NOMO-1 treated with DMSO at 0.1 percent for 48 hours (cell line): Measurements from ENCODE around the gene C10orf67.
"Not testable (repeated sequence)": the region's sequence is repeated elsewhere in the genome, so short reads cannot be mapped to it uniquely, and the experiment has no call there.

Experiments used
- DNase-seq: peaks from one replicate; lab custom pipeline; 2025; ENCODE audit not compliant: unreplicated experiment; lab: John Stamatoyannopoulos, UW

The C10orf67 gene

GRCh38 chr10:23344241-23344841 lies at the start of gene C10orf67:
Gene C10orf67 (minus strand): TSS chr10:23344797. CDS start chr10:23344774, 23 bp downstream.
- no peak for DNase-seq

- DNase-seq, result peak; percentile 23
These were observed 47.2 kb upstream of the C10orf67 start for GRCh38 chr10:23391821-23392220.

GRCh38 chr10:23390809-23391208 lies 46.2 kb upstream of the C10orf67 start:
- DNase-seq, result no peak

- DNase-seq, result not testable (repeated sequence)
These were observed 45.8 kb upstream of the C10orf67 start for GRCh38 chr10:23390408-23390807.

- DNase-seq, result not testable (repeated sequence)
These were observed 42.9 kb upstream of the C10orf67 start for GRCh38 chr10:23387516-23387915.

GRCh38 chr10:23386052-23386451 lies 41.5 kb upstream of the C10orf67 start:
- DNase-seq, result no peak

- DNase-seq, result no peak
These were observed 39.8 kb upstream of the C10orf67 start for GRCh38 chr10:23384364-23384763.

- DNase-seq, result no peak
These were observed 39.0 kb upstream of the C10orf67 start for GRCh38 chr10:23383637-23384036.

GRCh38 chr10:23381298-23382040 lies 36.9 kb upstream of the C10orf67 start:
- DNase-seq, result no peak

GRCh38 chr10:23379686-23380085 lies 35.1 kb upstream of the C10orf67 start:
- DNase-seq, result peak; percentile 37

GRCh38 chr10:23376229-23376655 lies 31.6 kb upstream of the C10orf67 start:
- peak; percentile 8 for DNase-seq

- DNase-seq, result no peak
These were observed 30.8 kb upstream of the C10orf67 start for GRCh38 chr10:23375366-23375765.

GRCh38 chr10:23373156-23373555 lies 28.6 kb upstream of the C10orf67 start:
- no peak for DNase-seq

- DNase-seq, result no peak
These were observed 26.5 kb upstream of the C10orf67 start for GRCh38 chr10:23371073-23371472.

GRCh38 chr10:23370106-23370505 lies 25.5 kb upstream of the C10orf67 start:
- DNase-seq, result peak; percentile 30

GRCh38 chr10:23368816-23369640 lies 24.4 kb upstream of the C10orf67 start:
- peak; percentile 70 for DNase-seq

- peak; percentile 59 for DNase-seq
These were observed 23.4 kb upstream of the C10orf67 start for GRCh38 chr10:23367896-23368595.

GRCh38 chr10:23365417-23366030 lies 20.9 kb upstream of the C10orf67 start:
- not testable (repeated sequence) for DNase-seq

- DNase-seq, result no peak
These were observed 19.8 kb upstream of the C10orf67 start for GRCh38 chr10:23364378-23364777.

GRCh38 chr10:23363793-23364135 lies 19.2 kb upstream of the C10orf67 start:
- no peak for DNase-seq
